Trophoblast cell (in vitro differentiated cells and primary cell): Measurements from ENCODE around the gene CHAF1A.

Source experiments
- DNase-seq, 2 donors: peaks; one replicate each; pipeline ENCODE4 v3.0.0-alpha.2; 2016
- H2AFZ ChIP-seq: 2 replicates; pipeline ENCODE4 v1.6.1; 2013; ENCODE audit warnings: low read length, moderate library complexity, mild to moderate bottlenecking; ENCODE audit not compliant: insufficient read depth, poor library complexity
- H2AK5ac ChIP-seq: 2 replicates; pipeline ENCODE4 v1.6.1; 2013; ENCODE audit warnings: mild to moderate bottlenecking, low read length
- H2BK120ac ChIP-seq: 2 replicates; pipeline ENCODE4 v1.6.1; 2013; ENCODE audit warnings: low read length, mild to moderate bottlenecking, moderate library complexity; ENCODE audit not compliant: insufficient read depth, poor library complexity
- H2BK12ac ChIP-seq: 2 replicates; pipeline ENCODE4 v1.6.1; 2013; ENCODE audit warnings: mild to moderate bottlenecking, low read length, moderate library complexity
- H2BK5ac ChIP-seq: 2 replicates; pipeline ENCODE4 v1.6.1; 2013; ENCODE audit warnings: low read length, low read depth, moderate library complexity, mild to moderate bottlenecking; ENCODE audit not compliant: poor library complexity
- H3K14ac ChIP-seq: 2 replicates; pipeline ENCODE4 v1.6.1; 2013; ENCODE audit warnings: mild to moderate bottlenecking, low read length
- H3K18ac ChIP-seq: 2 replicates; pipeline ENCODE4 v1.6.1; 2013; ENCODE audit warnings: mild to moderate bottlenecking, low read length
- H3K23ac ChIP-seq: 2 replicates; pipeline ENCODE4 v1.6.1; 2013; ENCODE audit warnings: low read length
- H3K27ac ChIP-seq: 2 replicates; pipeline ENCODE4 v1.5.1; 2013; ENCODE audit warnings: low read depth, mild to moderate bottlenecking, inconsistent platforms, low read length, moderate library complexity
- H3K27me3 ChIP-seq: 2 replicates; pipeline ENCODE4 v1.6.1; 2013; ENCODE audit warnings: inconsistent platforms, mild to moderate bottlenecking, low read length, moderate library complexity; ENCODE audit not compliant: insufficient read depth
- H3K36me3 ChIP-seq, 2 experiments: 1 replicate in 1 of 2; 2 replicates in 1 of 2; pipeline ENCODE4 v1.6.1; 2013; ENCODE audit warnings: low read length in 2 of 2, mild to moderate bottlenecking in 2 of 2, moderate library complexity in 1 of 2; ENCODE audit not compliant: insufficient read depth in 2 of 2, control insufficient read depth in 1 of 2
- H3K4ac ChIP-seq: 2 replicates; pipeline ENCODE4 v1.6.1; 2013; ENCODE audit warnings: low read depth, mild to moderate bottlenecking, low read length, moderate library complexity
- H3K4me1 ChIP-seq, 2 experiments: 1 replicate in 1 of 2; 2 replicates in 1 of 2; pipeline ENCODE4 v1.6.1; 2013; ENCODE audit warnings: low read length in 2 of 2, mild to moderate bottlenecking in 2 of 2, moderate library complexity in 1 of 2; ENCODE audit not compliant: insufficient read depth in 2 of 2, control insufficient read depth in 1 of 2
- H3K4me2 ChIP-seq: 2 replicates; pipeline ENCODE4 v1.6.1; 2013; ENCODE audit warnings: inconsistent platforms, mild to moderate bottlenecking, low read length, moderate library complexity
- H3K4me3 ChIP-seq: 2 replicates; pipeline ENCODE4 v1.5.1; 2013; ENCODE audit warnings: mild to moderate bottlenecking, low read depth, low read length, inconsistent platforms
- H3K79me1 ChIP-seq: one replicate; pipeline ENCODE4 v1.6.1; 2013; ENCODE audit warnings: low read length
- H3K79me2 ChIP-seq: 2 replicates; pipeline ENCODE4 v1.6.1; 2013; ENCODE audit warnings: low read length, mild to moderate bottlenecking; ENCODE audit not compliant: control insufficient read depth, insufficient read depth, poor library complexity
- H3K9ac ChIP-seq: 2 replicates; pipeline ENCODE4 v1.6.1; 2013; ENCODE audit warnings: mild to moderate bottlenecking, low read length
- H3K9me3 ChIP-seq: 2 replicates; pipeline ENCODE4 v1.6.1; 2013; ENCODE audit warnings: low read depth, mild to moderate bottlenecking, control low read depth, inconsistent platforms, low read length; ENCODE audit not compliant: insufficient read depth
- H4K12ac ChIP-seq: 2 replicates; pipeline ENCODE4 v1.6.1; 2013; ENCODE audit warnings: low read depth, mild to moderate bottlenecking, low read length, moderate library complexity
- H4K8ac ChIP-seq: 2 replicates; pipeline ENCODE4 v1.6.1; 2013; ENCODE audit warnings: low read depth, mild to moderate bottlenecking, low read length, moderate library complexity
- H4K91ac ChIP-seq: one replicate; pipeline ENCODE4 v1.6.1; 2013; ENCODE audit warnings: low read depth, mild to moderate bottlenecking, low read length, moderate library complexity
- WGBS: extraction: QIAGEN DNeasy Blood & Tissue Kit; methylation state at CpG from one replicate; pipeline ENCODE4 v1.1.7; 2013; ENCODE audit warnings: missing lambda C conversion rate; ENCODE audit not compliant: insufficient read length, insufficient coverage; ENCODE audit errors: extremely low coverage; 5-methylcytosine and 5-hydroxymethylcytosine counted together

CHAF1A gene

DNA sequence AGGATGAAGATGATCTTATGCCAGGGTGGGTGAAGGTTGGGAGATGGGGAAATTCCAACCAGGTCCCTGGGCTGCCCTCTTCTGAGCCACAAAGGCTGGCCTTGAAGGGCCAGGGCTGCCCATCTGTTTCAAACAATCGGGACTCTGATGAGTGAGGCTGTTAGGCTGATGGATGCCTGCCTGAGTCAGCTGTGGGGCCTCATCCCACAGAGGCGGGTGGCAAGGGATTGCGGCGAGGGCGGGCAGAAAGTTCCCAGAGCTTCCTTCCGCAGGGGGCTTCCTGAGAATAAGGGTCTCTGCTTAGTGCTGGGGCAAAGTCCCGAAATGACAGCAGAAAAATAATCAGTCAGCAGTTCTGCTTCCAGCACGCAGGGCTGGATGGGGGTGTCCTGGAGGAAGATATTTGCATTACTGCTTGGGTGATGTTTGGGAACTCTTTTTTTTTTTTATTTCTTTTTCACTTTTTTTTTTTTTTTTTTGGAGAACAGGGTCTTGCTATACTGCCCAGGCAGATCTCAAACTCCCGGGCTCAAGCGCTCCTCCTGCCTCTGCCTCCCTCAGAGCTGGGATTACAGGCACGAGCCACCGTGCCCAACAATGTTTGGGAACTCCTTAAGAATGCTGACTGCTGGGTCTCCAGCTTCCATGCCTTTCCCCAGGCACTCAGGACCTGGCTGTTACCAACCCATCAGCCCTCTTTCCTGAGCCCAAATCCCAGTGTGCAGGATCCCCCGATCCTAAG lies 16.2 kb upstream of the CHAF1A start:
- no peak overlapping the region for H3K9ac ChIP-seq

GRCh38 chr19:4388337-4389063 lies 13.9 kb upstream of the CHAF1A start:
- H3K9me3 ChIP-seq = peaks cover 2% of the 10 kb centered on the region
- peak overlapping the region; percentile 30 for H3K14ac ChIP-seq
- no peaks in the 10 kb centered on the region for H3K27me3 ChIP-seq
- no CpG with 5 or more reads among the region's 16 CpGs for WGBS
- H2BK12ac ChIP-seq = peak overlapping the region; percentile 59
- H3K18ac ChIP-seq = peak overlapping the region; percentile 51
- DNase-seq = peak; percentile 73
- H3K36me3 ChIP-seq = peaks cover 34 to 45% of the 10 kb centered on the region in 2 experiments
- no peak overlapping the region for H3K4me2 ChIP-seq
- no peak overlapping the region for H3K9ac ChIP-seq
- peak overlapping the region; percentile 3 for H3K27ac ChIP-seq
- H3K4me3 ChIP-seq = peak overlapping the region; percentile 44
- H2AFZ ChIP-seq = no peak overlapping the region
- H4K8ac ChIP-seq = no peak overlapping the region
- H4K12ac ChIP-seq = no peak overlapping the region
- H4K91ac ChIP-seq = peak overlapping the region; percentile 39
- H3K4ac ChIP-seq = peak overlapping the region; percentile 89
- H2BK120ac ChIP-seq = no peak overlapping the region
- H3K79me1 ChIP-seq = peaks cover 29% of the 10 kb centered on the region
- H3K79me2 ChIP-seq = peaks cover 40% of the 10 kb centered on the region
- no peak overlapping the region for H3K23ac ChIP-seq
- no peak overlapping the region for H2BK5ac ChIP-seq
- no peak overlapping the region for H2AK5ac ChIP-seq
- H3K4me1 ChIP-seq = peaks cover 41 to 44% of the 10 kb centered on the region in 2 experiments

More for the DNA sequence above, 16.2 kb upstream of the CHAF1A start:
- H4K8ac ChIP-seq = no peak overlapping the region
- no peak overlapping the region for H3K27ac ChIP-seq
- H3K4ac ChIP-seq = peak overlapping the region; percentile 66
- H3K14ac ChIP-seq = no peak overlapping the region
- H3K4me1 ChIP-seq = peaks cover 26 to 29% of the 10 kb centered on the region in 2 experiments
- H4K91ac ChIP-seq = no peak overlapping the region
- no peak overlapping the region for H2BK12ac ChIP-seq
- H3K23ac ChIP-seq = no peak overlapping the region
- no peak overlapping the region for H4K12ac ChIP-seq
- H2AFZ ChIP-seq = no peak overlapping the region
- H3K9me3 ChIP-seq = peaks cover 2% of the 10 kb centered on the region
- H2BK120ac ChIP-seq = no peak overlapping the region
- H3K4me2 ChIP-seq = no peak overlapping the region
- no peak for DNase-seq
- peaks cover 22% of the 10 kb centered on the region for H3K79me1 ChIP-seq
- H3K27me3 ChIP-seq = no peaks in the 10 kb centered on the region
- peaks cover 35% of the 10 kb centered on the region for H3K79me2 ChIP-seq
- WGBS = no CpG with 5 or more reads among the region's 13 CpGs
- H3K36me3 ChIP-seq = peaks cover 35 to 48% of the 10 kb centered on the region in 2 experiments
- peak overlapping the region; percentile 47 for H3K18ac ChIP-seq
- no peak overlapping the region for H2AK5ac ChIP-seq
- H3K4me3 ChIP-seq = no peak overlapping the region
- H2BK5ac ChIP-seq = no peak overlapping the region

GRCh38 chr19:4389064-4389375 lies 13.4 kb upstream of the CHAF1A start:
- H3K4me3 ChIP-seq = no peak overlapping the region
- H3K79me2 ChIP-seq = peaks cover 43% of the 10 kb centered on the region
- no peak overlapping the region for H2AFZ ChIP-seq
- H3K18ac ChIP-seq = peak overlapping the region; percentile 51
- no peak overlapping the region for H2BK5ac ChIP-seq
- H4K91ac ChIP-seq = peak overlapping the region; percentile 39
- peaks cover 31 to 40% of the 10 kb centered on the region in 2 experiments for H3K36me3 ChIP-seq
- DNase-seq = no peak
- H3K4me1 ChIP-seq = peaks cover 44 to 47% of the 10 kb centered on the region in 2 experiments
- H3K4me2 ChIP-seq = no peak overlapping the region
- H3K27ac ChIP-seq = peak overlapping the region; percentile 3
- no peak overlapping the region for H3K23ac ChIP-seq
- peak overlapping the region; percentile 77 for H2AK5ac ChIP-seq
- peaks cover 29% of the 10 kb centered on the region for H3K79me1 ChIP-seq
- H2BK12ac ChIP-seq = peak overlapping the region; percentile 59
- H3K14ac ChIP-seq = no peak overlapping the region
- WGBS = no CpG with 5 or more reads among the region's 9 CpGs
- no peak overlapping the region for H4K12ac ChIP-seq
- H4K8ac ChIP-seq = no peak overlapping the region
- no peak overlapping the region for H3K9ac ChIP-seq
- H2BK120ac ChIP-seq = peak overlapping the region; percentile 10
- H3K9me3 ChIP-seq = peaks cover 2% of the 10 kb centered on the region
- peak overlapping the region; percentile 89 for H3K4ac ChIP-seq
- H3K27me3 ChIP-seq = no peaks in the 10 kb centered on the region

GRCh38 chr19:4389511-4390016 lies 12.9 kb upstream of the CHAF1A start:
- H3K4me3 ChIP-seq = peak overlapping the region; percentile 13
- peaks cover 2% of the 10 kb centered on the region for H3K9me3 ChIP-seq
- H2BK5ac ChIP-seq = peak overlapping the region; percentile 46
- H3K27me3 ChIP-seq = no peaks in the 10 kb centered on the region
- H3K18ac ChIP-seq = peak overlapping the region; percentile 78
- H3K14ac ChIP-seq = peak overlapping the region; percentile 56
- H2AFZ ChIP-seq = peak overlapping the region; percentile 38
- H3K36me3 ChIP-seq = peaks cover 27 to 35% of the 10 kb centered on the region in 2 experiments
- peak overlapping the region; percentile 70 for H3K27ac ChIP-seq
- H3K4ac ChIP-seq = peak overlapping the region; percentile 81
- H3K9ac ChIP-seq = no peak overlapping the region
- peak overlapping the region; percentile 33 for H2BK120ac ChIP-seq
- H3K79me1 ChIP-seq = peaks cover 29% of the 10 kb centered on the region
- peak overlapping the region; percentile 40 for H2BK12ac ChIP-seq
- peaks cover 43% of the 10 kb centered on the region for H3K79me2 ChIP-seq
- WGBS = no CpG with 5 or more reads among the region's 17 CpGs
- H4K91ac ChIP-seq = peak overlapping the region; percentile 67
- peaks cover 49 to 53% of the 10 kb centered on the region in 2 experiments for H3K4me1 ChIP-seq
- no peak for DNase-seq
- H4K8ac ChIP-seq = peak overlapping the region; percentile 43
- H3K4me2 ChIP-seq = no peak overlapping the region
- no peak overlapping the region for H3K23ac ChIP-seq
- no peak overlapping the region for H4K12ac ChIP-seq
- peak overlapping the region; percentile 77 for H2AK5ac ChIP-seq
